Naive thymus-derived CD8-positive, alpha-beta T cell (primary cell): ENCODE measurements around the gene TECPR1. TPM values are rescaled to one million over a fixed set of nuclear protein-coding genes. Genes with fewer than 3 reads are reported as not detected.

ENCODE experiments used
- ATAC-seq, 2 donors: fragments of 150-1000 bp; cut with Tn5 transposase in 1 of 2; sonication (Bioruptor Pico), chemical (Tn5 transposase) in 1 of 2; 1 replicate in 1 of 2; 2 replicates in 1 of 2; pipeline ENCODE4 v1.10.0; 2021; ENCODE audit warnings: mild to moderate bottlenecking in 2 of 2, moderate library complexity in 2 of 2
- POLR2A ChIA-PET: fragments of 350-600 bp; sonication (Branson Sonifier 250); formaldehyde crosslinking; loops from one replicate; lab custom pipeline; 2021; ENCODE audit warnings: antibody characterized with exemption; lab: Charles Lee
- DNase-seq, 10 donors: peaks; one replicate each; pipeline versions ENCODE4 v3.0.0 to v3.0.0-alpha.2; 2020 to 2022
- H3K27ac Mint-ChIP-seq, 10 donors: one replicate each; pipeline ENCODE4 v1.8.0; 2020 to 2022; ENCODE audit warnings: mild to moderate bottlenecking in 10 of 10, mixed read lengths in 10 of 10, moderate library complexity in 4 of 10, inconsistent platforms in 1 of 10
- H3K27me3 Mint-ChIP-seq, 5 donors: one replicate each; pipeline ENCODE4 v1.8.0; 2021 to 2022; ENCODE audit warnings: mixed read lengths in 5 of 5
- H3K36me3 Mint-ChIP-seq, 3 donors: one replicate each; pipeline ENCODE4 v1.8.0; 2020 to 2022; ENCODE audit warnings: mixed read lengths in 3 of 3, mild to moderate bottlenecking in 2 of 3, inconsistent platforms in 1 of 3
- H3K4me1 Mint-ChIP-seq, 4 donors: one replicate each; pipeline ENCODE4 v1.8.0; 2021 to 2022; ENCODE audit warnings: mixed read lengths in 4 of 4
- H3K4me3 Mint-ChIP-seq, 10 donors: one replicate each; pipeline ENCODE4 v1.8.0; 2020 to 2022; ENCODE audit warnings: mild to moderate bottlenecking in 10 of 10, mixed read lengths in 10 of 10, moderate library complexity in 6 of 10, inconsistent platforms in 1 of 10
- H3K9me3 Mint-ChIP-seq, 9 donors: one replicate each; pipeline ENCODE4 v1.8.0; 2020 to 2022; ENCODE audit warnings: mixed read lengths in 9 of 9, mild to moderate bottlenecking in 3 of 9, inconsistent platforms in 1 of 9, moderate library complexity in 1 of 9
- polyA plus RNA-seq, 3 donors: library from polyadenylated mRNA; unstranded; fragments of 300-500 nt; fragmentation: Illumina TruSeq; gene quantifications; one replicate each; pipeline ENCODE4 v1.2.3, GENCODE V29; 2021
- total RNA-seq, 8 experiments: library from RNA in 2 of 8; stranded (reverse) in 2 of 8; gene quantifications; one replicate each; pipeline ENCODE4 v1.2.3 and lab custom pipeline; 2021 to 2026

Gene TECPR1
- total and polyA plus RNA-seq, 5 experiments from 2014 or later: 18.5 to 181 (median 40.2) TPM

DNA sequence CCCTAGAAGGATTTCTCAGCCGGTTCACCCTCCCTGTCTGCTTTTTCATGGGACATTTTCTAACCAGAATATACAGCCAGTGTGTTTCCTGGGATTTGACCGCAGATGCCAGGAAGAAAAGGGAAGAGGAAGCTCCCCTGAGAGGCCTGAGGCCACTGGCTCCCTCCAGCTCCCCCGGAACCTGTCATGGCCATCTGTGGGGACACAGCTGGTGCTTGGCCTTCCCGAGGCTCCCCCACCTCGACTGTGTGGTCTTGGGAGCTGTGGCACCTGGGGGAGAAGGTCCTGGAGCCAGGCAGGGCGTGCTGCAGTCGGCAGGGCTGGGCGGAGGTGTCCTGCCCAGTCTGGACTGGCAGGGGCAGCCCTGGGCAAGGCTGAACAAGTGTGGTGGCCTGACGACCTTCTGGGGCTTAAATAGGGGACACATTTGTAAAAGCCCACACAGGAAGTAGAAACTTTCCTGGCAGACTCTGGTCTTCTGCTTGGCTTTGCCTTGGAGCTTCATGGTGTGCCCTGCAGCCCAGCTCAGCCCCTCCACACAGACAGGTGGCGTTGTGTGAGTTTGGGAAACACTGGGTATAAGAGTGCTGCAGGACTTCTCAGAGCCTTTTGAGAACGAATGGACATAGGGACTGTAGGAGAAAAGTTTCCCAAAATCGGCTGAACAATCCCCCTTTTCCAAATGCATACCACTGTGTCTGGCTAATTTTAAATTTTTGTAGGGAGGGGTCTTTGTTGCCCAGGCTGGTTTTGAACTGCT lies 36.2 kb upstream of the TECPR1 start:
- DNase-seq (no peak), ATAC-seq (no peak)
- H3K27ac Mint-ChIP-seq: peak overlapping the region in 2 of 10 donors; percentile 29 to 73
- no peaks in the 10 kb centered on the region for H3K27me3 Mint-ChIP-seq
- no peaks in the 10 kb centered on the region for H3K9me3 Mint-ChIP-seq
- H3K4me1 Mint-ChIP-seq: peaks cover 11 to 35% (median 30%) of the 10 kb centered on the region in 4 donors
- POLR2A ChIA-PET: no interaction called here
- H3K4me3 Mint-ChIP-seq: no peak overlapping the region
- peaks cover 0 to 12% (median 0%) of the 10 kb centered on the region in 3 donors for H3K36me3 Mint-ChIP-seq

DNA sequence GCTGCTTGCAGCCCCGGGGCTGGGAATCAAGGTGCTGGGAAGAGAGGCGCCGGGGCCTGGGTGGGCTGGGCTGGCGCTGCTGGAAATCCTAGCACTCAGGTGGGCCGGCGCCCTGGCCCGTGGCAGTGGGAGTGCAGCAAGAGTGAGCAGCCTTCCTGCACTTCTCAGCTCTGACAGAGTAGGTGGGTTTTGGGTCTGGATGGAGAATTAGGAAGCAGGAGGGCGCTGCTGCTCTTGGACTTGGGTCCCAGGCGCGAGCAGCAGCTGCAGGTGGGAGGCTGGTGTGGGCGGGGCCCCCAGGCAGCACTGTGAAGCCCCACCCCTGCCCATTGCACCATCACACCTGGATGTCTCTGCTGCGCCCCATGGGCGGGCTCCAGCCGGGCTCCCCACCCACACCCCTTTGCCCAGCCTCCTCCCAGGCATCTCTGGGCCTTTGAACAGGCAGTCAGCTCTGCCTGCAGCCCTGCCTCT lies 35.5 kb upstream of the TECPR1 start:
- POLR2A ChIA-PET: no interaction called here
- Mint-ChIP-seq H3K4me3 (no peak overlapping the region), H3K27me3 (no peaks in the 10 kb centered on the region), H3K9me3 (no peaks in the 10 kb centered on the region), H3K36me3 (peaks cover 0 to 8% (median 0%) of the 10 kb centered on the region in 3 donors), H3K27ac (peak overlapping the region in 2 of 10 donors; percentile 59 to 67), H3K4me1 (peaks cover 15 to 42% (median 37%) of the 10 kb centered on the region in 4 donors)
- DNase-seq (no peak), ATAC-seq (no peak)

DNA sequence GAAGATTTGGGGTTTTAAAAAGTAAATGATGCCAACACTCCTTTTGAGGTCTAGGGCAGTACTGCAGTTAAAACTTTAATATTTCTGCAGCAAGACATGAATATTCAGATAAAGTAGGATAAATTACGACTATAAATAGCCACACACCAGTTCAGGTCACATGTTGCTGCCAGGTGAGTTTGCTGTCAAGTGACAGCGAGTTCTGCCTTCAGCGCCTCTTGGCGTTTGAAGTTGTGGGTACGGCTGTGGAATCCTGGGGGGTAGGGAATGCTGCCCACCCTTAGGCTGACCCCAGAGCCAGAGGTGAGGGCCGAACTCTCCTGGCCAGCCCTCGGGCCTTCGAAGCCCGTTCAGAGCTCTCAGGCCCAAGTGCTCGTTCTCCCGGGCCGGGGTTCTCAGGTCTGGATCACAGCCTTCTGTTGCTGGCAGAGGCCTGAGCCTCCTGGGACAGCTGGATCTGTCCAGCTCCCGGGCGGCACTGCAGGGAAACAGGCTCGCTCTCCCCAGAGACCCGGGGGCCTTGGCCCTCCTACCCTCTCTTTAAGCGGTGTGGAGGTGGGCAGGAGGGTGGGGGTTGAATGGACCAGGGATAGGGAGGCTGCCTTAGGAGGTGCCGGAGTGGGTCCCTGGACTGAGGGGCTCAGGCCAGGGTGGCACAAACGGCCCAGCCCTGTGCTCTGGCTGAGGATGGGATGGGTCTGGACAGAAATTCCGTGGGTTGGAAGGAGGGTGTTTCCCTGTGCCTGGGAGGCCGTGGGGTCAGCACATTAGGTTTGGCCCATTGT lies 34.9 kb upstream of the TECPR1 start:
- no peaks in the 10 kb centered on the region for H3K27me3 Mint-ChIP-seq
- peaks cover 18 to 45% (median 41%) of the 10 kb centered on the region in 4 donors for H3K4me1 Mint-ChIP-seq
- ATAC-seq (no peak), DNase-seq (no peak)
- H3K9me3 Mint-ChIP-seq: no peaks in the 10 kb centered on the region
- POLR2A ChIA-PET: no interaction called here
- peaks cover 0 to 5% (median 0%) of the 10 kb centered on the region in 3 donors for H3K36me3 Mint-ChIP-seq
- H3K4me3 Mint-ChIP-seq: peak overlapping the region in 2 of 10 donors; percentile 4 to 10
- peak overlapping the region in 4 of 10 donors; percentile 2 to 65 (median 62) for H3K27ac Mint-ChIP-seq

DNA sequence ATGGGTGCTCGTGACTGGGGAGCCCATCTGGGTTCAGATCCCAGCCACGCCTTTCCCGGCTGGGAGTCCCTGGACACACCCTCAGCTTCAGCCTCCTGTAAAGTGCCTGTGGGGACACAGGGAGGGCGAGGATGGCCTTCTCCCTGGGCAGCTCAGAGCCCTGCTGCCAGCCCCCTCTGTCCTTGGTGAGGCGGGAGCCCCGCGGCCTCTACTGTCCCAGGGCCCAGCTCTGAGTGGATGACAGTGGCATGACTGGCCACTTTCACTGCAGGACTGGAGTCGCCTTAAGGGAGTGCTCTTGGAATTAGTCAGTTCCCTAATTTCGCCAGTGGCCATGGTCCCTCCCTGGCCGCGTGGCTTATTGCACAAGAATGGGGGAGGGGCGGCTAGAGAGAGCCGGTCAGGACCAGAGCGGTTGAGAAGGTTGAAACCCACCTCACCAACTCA lies 34.1 kb upstream of the TECPR1 start:
- H3K27ac Mint-ChIP-seq: peak overlapping the region in 4 of 10 donors; percentile 11 to 53 (median 27)

GRCh38 chr7:98285157-98286092 lies 33.4 kb upstream of the TECPR1 start:
- Mint-ChIP-seq H3K9me3 (no peaks in the 10 kb centered on the region), H3K27ac (peak overlapping the region in 5 of 10 donors; percentile 15 to 83 (median 41)), H3K27me3 (no peaks in the 10 kb centered on the region), H3K36me3 (peaks cover 0 to 5% (median 0%) of the 10 kb centered on the region in 3 donors), H3K4me1 (peaks cover 18 to 47% (median 42%) of the 10 kb centered on the region in 4 donors), H3K4me3 (peak overlapping the region in 8 of 10 donors; percentile 20 to 84 (median 59))
- DNase-seq: no peak
- POLR2A ChIA-PET: interaction anchor here (1.0 to 6.5 kb wide), 2 partner anchors 24 to 34 kb away, joined by 3 to 72 read pairs; partner anchors contain the start of gene TECPR1
- ATAC-seq: no peak

More for the DNA sequence above, 34.1 kb upstream of the TECPR1 start:
- peak overlapping the region in 3 of 10 donors; percentile 4 to 50 (median 10) for H3K4me3 Mint-ChIP-seq
- no peak for ATAC-seq
- H3K4me1 Mint-ChIP-seq: peaks cover 18 to 45% (median 41%) of the 10 kb centered on the region in 4 donors
- no peaks in the 10 kb centered on the region for H3K27me3 Mint-ChIP-seq
- POLR2A ChIA-PET: interaction anchor here (6.5 kb wide), 1 partner anchor 34 kb away, joined by 72 read pairs; the partner anchor contains the start of gene TECPR1
- no peaks in the 10 kb centered on the region for H3K9me3 Mint-ChIP-seq
- no peak for DNase-seq
- H3K36me3 Mint-ChIP-seq: peaks cover 0 to 5% (median 0%) of the 10 kb centered on the region in 3 donors

GRCh38 chr7:98284335-98285036 lies 32.5 kb upstream of the TECPR1 start:
- Mint-ChIP-seq H3K36me3 (peaks cover 0 to 5% (median 0%) of the 10 kb centered on the region in 3 donors), H3K27me3 (no peaks in the 10 kb centered on the region), H3K9me3 (no peaks in the 10 kb centered on the region), H3K4me3 (peak overlapping the region; percentile 20 to 92 (median 72)), H3K27ac (peak overlapping the region; percentile 15 to 83 (median 62)), H3K4me1 (peaks cover 18 to 48% (median 43%) of the 10 kb centered on the region in 4 donors)
- DNase-seq: no peak
- ATAC-seq: no peak
- POLR2A ChIA-PET: interaction anchor here (1.0 to 6.5 kb wide), 2 partner anchors 23 to 33 kb away, joined by 3 to 72 read pairs; partner anchors contain the start of gene TECPR1

DNA sequence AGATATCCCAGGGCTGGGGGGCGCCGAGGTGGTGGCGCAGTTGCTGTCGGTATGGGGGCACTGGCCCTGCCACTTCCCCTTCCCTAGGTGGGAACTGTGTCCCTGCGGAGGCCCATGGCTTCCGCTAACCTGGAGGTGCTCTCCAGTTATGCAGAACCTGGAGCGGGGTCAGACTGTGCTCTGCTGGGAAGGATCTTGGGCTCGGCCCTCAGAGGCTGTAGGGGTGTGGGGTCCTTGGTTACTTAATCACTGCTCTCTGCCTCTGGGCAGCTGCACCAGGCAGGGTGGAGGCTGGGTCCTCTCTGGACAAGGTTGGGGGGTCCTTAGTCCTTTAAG lies 31.8 kb upstream of the TECPR1 start:
- no peaks in the 10 kb centered on the region for H3K27me3 Mint-ChIP-seq
- H3K4me1 Mint-ChIP-seq: peaks cover 18 to 48% (median 43%) of the 10 kb centered on the region in 4 donors
- ATAC-seq (no peak), DNase-seq (no peak)
- peaks cover 0 to 4% (median 0%) of the 10 kb centered on the region in 3 donors for H3K36me3 Mint-ChIP-seq
- H3K27ac Mint-ChIP-seq: peak overlapping the region in 5 of 10 donors; percentile 41 to 79 (median 66)
- peak overlapping the region; percentile 10 to 92 (median 82) for H3K4me3 Mint-ChIP-seq
- POLR2A ChIA-PET: interaction anchor here (1.1 to 6.5 kb wide), 2 partner anchors 17 to 32 kb away, joined by 3 to 72 read pairs; partner anchors contain the start of gene TECPR1
- no peaks in the 10 kb centered on the region for H3K9me3 Mint-ChIP-seq

DNA sequence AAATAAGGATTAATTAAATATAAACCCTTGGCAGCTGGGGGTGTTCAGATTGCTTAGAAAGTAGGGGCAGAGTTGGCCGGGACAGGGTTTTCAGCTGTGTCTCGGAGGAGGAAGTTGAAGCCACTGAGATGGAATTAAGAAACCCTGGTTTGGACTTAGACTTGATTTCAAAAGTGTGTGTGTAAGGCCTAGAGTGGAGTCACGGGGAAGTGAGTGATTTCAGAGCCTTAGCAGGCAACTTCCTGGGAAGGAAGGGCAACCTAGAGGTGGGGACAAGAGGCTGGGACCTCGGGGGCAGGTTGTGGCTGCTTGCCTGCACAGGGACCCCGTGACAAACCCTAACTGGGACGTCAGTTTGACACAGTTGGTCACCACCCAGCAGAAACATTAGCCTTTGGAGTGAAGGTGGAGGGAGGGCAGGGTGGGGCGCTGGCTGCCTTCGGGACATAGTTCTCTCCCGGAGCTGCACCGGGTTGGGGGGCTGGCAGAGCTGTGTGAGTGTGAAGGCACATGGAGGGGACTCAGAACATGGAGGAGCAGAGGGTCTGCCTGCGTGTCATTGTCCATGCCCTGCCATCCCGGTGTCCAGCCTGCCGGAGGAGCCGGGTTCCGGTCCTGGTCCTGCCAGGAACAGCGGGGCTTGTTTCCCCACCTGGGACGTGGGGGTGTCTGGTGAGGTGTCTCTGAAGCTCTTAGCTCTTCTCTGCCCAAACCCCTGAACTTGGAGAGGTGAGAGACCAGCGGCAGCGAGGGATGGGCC lies 31.3 kb upstream of the TECPR1 start:
- peak overlapping the region in 9 of 10 donors; percentile 62 to 93 (median 83) for H3K27ac Mint-ChIP-seq
- H3K4me1 Mint-ChIP-seq: peaks cover 17 to 46% (median 41%) of the 10 kb centered on the region in 4 donors
- no peak for DNase-seq
- POLR2A ChIA-PET: interaction anchor here (1.1 to 6.5 kb wide), 2 partner anchors 16 to 32 kb away, joined by 3 to 72 read pairs; partner anchors contain the start of gene TECPR1
- H3K9me3 Mint-ChIP-seq: no peaks in the 10 kb centered on the region
- ATAC-seq: no peak
- H3K36me3 Mint-ChIP-seq: no peaks in the 10 kb centered on the region
- H3K27me3 Mint-ChIP-seq: no peaks in the 10 kb centered on the region
- peak overlapping the region; percentile 77 to 92 (median 83) for H3K4me3 Mint-ChIP-seq

GRCh38 chr7:98282703-98283102 lies 30.7 kb upstream of the TECPR1 start:
- Mint-ChIP-seq H3K27me3 (no peaks in the 10 kb centered on the region), H3K36me3 (no peaks in the 10 kb centered on the region), H3K4me3 (peak overlapping the region; percentile 77 to 92 (median 83)), H3K9me3 (no peaks in the 10 kb centered on the region), H3K4me1 (peaks cover 17 to 46% (median 41%) of the 10 kb centered on the region in 4 donors), H3K27ac (peak overlapping the region; percentile 62 to 93 (median 84))
- ATAC-seq (no peak), DNase-seq (no peak)
- POLR2A ChIA-PET: interaction anchor here (0.8 to 6.5 kb wide), 3 partner anchors 16 to 115 kb away, joined by 3 to 72 read pairs (median 3); partner anchors contain the start of gene TECPR1
